NCI-H2107 treated with DMSO at 0.1 percent for 48 hours (cell line): Measurements from ENCODE around the gene RRN3.
"Not testable (repeated sequence)": the region's sequence is repeated elsewhere in the genome, so short reads cannot be mapped to it uniquely, and the experiment has no call there.

ENCODE experiments used
- DNase-seq: peaks from one replicate; lab custom pipeline; 2025; ENCODE audit not compliant: unreplicated experiment; lab: John Stamatoyannopoulos, UW

RRN3 gene

GRCh38 chr16:15099366-15099909 is 5.4 kb upstream of the RRN3 start:
- not testable (repeated sequence) for DNase-seq

- DNase-seq, result not testable (repeated sequence)
These were observed 2.5 kb upstream of the RRN3 start for GRCh38 chr16:15096583-15096972.

- DNase-seq, result not testable (repeated sequence)
These were observed 509 bp downstream of the RRN3 start for GRCh38 chr16:15093571-15093954.

- DNase-seq, result not testable (repeated sequence)
These were observed 3.3 kb downstream of the RRN3 start for GRCh38 chr16:15090663-15091269.

- DNase-seq, result not testable (repeated sequence)
These were observed 11.3 kb downstream of the RRN3 start for GRCh38 chr16:15082788-15083187.

GRCh38 chr16:15080883-15081282 is 13.2 kb downstream of the RRN3 start:
- DNase-seq, result not testable (repeated sequence)

GRCh38 chr16:15076161-15076560 is 17.9 kb downstream of the RRN3 start:
- not testable (repeated sequence) for DNase-seq

- no peak for DNase-seq
These were observed 21.0 kb downstream of the RRN3 start for GRCh38 chr16:15073101-15073500.

- not testable (repeated sequence) for DNase-seq
These were observed 21.9 kb downstream of the RRN3 start for GRCh38 chr16:15071916-15072769.

GRCh38 chr16:15071013-15071412 is 23.1 kb downstream of the RRN3 start:
- not testable (repeated sequence) for DNase-seq

- DNase-seq, result not testable (repeated sequence)
These were observed 27.4 kb downstream of the RRN3 start for GRCh38 chr16:15066690-15067089.

- not testable (repeated sequence) for DNase-seq
These were observed 28.1 kb downstream of the RRN3 start for GRCh38 chr16:15065961-15066360.

GRCh38 chr16:15062085-15062810 is 31.8 kb downstream of the RRN3 start:
- not testable (repeated sequence) for DNase-seq

- no peak for DNase-seq
These were observed 34.7 kb downstream of the RRN3 start for GRCh38 chr16:15059324-15059723.

GRCh38 chr16:15057681-15058417 is 36.2 kb downstream of the RRN3 start:
- no peak for DNase-seq

GRCh38 chr16:15055141-15056053 is 38.7 kb downstream of the RRN3 start:
- no peak for DNase-seq

GRCh38 chr16:15054357-15055140 is 39.5 kb downstream of the RRN3 start:
- no peak for DNase-seq

GRCh38 chr16:15053904-15054303 is 40.2 kb downstream of the RRN3 start:
- no peak for DNase-seq
